ENCODE results near the gene C3orf52. TPM values are rescaled to one million over a fixed set of nuclear protein-coding genes. Genes with fewer than 3 reads are reported as not detected.

The C3orf52 gene
- polyA plus RNA-seq, 1 donor from 2014 or later = 0.21 TPM

DNA sequence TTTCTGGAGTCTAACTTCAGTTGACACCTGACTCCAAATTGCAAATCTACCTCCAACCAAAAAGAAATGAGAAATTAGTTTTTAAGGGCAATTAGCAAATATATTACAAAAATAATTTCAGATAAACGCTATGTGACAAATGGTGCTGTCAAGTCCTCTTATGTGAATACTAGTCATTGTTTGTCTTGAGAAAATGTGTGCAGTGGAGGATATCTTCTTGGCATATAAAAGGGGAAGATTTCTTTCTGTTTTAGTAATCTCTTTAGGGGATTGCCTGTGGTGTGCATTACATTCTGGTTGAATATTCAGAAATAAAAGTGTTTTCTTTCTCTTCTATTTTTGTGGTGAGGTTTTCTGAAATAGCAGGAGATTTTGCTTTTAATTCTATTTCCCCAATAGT is 49.9 kb downstream of the C3orf52 start:
- H3K4me3 ChIP-seq (ENCODE audit: low read length) = no peak overlapping the region
- H2AFZ ChIP-seq (ENCODE audit: low read depth, low read length) = no peak overlapping the region
- no peak overlapping the region for H3K9ac ChIP-seq (ENCODE audit: low read length)
- H3K9me2 ChIP-seq (ENCODE audit: insufficient read depth, low read length) = no peaks in the 10 kb centered on the region
- H3F3A ChIP-seq (ENCODE audit: insufficient read depth, low read length, poor library complexity, severe bottlenecking) = no peaks in the 10 kb centered on the region
- no peak overlapping the region for H3K4me2 ChIP-seq (ENCODE audit: low read length)
- H4K20me1 ChIP-seq (ENCODE audit: insufficient read depth) = no peaks in the 10 kb centered on the region
- H3K9me3 ChIP-seq (ENCODE audit: low read length) = no peaks in the 10 kb centered on the region
- no peaks in the 10 kb centered on the region for H3K36me3 ChIP-seq (ENCODE audit: insufficient read depth, low read length)
- no peak overlapping the region for H3K27ac ChIP-seq (ENCODE audit: low read length)
- no peaks in the 10 kb centered on the region for H3K27me3 ChIP-seq (ENCODE audit: insufficient read depth, low read depth, low read length)
- TF ChIP-seq, protein P1, sequence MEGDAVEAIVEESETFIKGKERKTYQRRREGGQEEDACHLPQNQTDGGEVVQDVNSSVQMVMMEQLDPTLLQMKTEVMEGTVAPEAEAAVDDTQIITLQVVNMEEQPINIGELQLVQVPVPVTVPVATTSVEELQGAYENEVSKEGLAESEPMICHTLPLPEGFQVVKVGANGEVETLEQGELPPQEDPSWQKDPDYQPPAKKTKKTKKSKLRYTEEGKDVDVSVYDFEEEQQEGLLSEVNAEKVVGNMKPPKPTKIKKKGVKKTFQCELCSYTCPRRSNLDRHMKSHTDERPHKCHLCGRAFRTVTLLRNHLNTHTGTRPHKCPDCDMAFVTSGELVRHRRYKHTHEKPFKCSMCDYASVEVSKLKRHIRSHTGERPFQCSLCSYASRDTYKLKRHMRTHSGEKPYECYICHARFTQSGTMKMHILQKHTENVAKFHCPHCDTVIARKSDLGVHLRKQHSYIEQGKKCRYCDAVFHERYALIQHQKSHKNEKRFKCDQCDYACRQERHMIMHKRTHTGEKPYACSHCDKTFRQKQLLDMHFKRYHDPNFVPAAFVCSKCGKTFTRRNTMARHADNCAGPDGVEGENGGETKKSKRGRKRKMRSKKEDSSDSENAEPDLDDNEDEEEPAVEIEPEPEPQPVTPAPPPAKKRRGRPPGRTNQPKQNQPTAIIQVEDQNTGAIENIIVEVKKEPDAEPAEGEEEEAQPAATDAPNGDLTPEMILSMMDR (IDR thresholded peaks at IDR 0.05; ENCODE audit: poor library complexity, severe bottlenecking) = no peak
- no peak for TF ChIP-seq REST (IDR thresholded peaks at IDR 0.05; ENCODE audit: borderline replicate concordance)
- no peak for TF ChIP-seq EZH2 (IDR thresholded peaks at IDR 0.05; ENCODE audit: borderline replicate concordance, insufficient read depth, low read length, poor library complexity, severe bottlenecking)
- TF ChIP-seq POLR2AphosphoS5 (IDR thresholded peaks at IDR 0.05) = no peak
- TF ChIP-seq RAD21 (conservative IDR thresholded peaks at IDR 0.05) = no peak
- TF ChIP-seq MXI1 (conservative IDR thresholded peaks at IDR 0.05; ENCODE audit: poor library complexity, severe bottlenecking) = no peak
- TF ChIP-seq SMC3 (conservative IDR thresholded peaks at IDR 0.05; ENCODE audit: poor library complexity) = no peak
- no peak for TF ChIP-seq TAF1 (IDR thresholded peaks at IDR 0.05; ENCODE audit: low read depth)
- TF ChIP-seq EP300 (conservative IDR thresholded peaks at IDR 0.05; ENCODE audit: poor library complexity, severe bottlenecking) = no peak
- H3K79me2 ChIP-seq (replicated peaks; ENCODE audit: insufficient read depth, low read length) = no peaks in the 10 kb centered on the region

- TF ChIP-seq SMC3 (conservative IDR thresholded peaks at IDR 0.05; ENCODE audit: poor library complexity) (peak; percentile 83), RAD21 (conservative IDR thresholded peaks at IDR 0.05) (peak; percentile 85), MXI1 (conservative IDR thresholded peaks at IDR 0.05; ENCODE audit: poor library complexity, severe bottlenecking) (no peak)
- TF ChIP-seq, protein P1 (IDR thresholded peaks at IDR 0.05; ENCODE audit: poor library complexity, severe bottlenecking) = peak; percentile 87
- no peaks in the 10 kb centered on the region for H4K20me1 ChIP-seq (ENCODE audit: insufficient read depth)
- no peaks in the 10 kb centered on the region for H3K9me3 ChIP-seq (ENCODE audit: low read length)
- no peaks in the 10 kb centered on the region for H3F3A ChIP-seq (ENCODE audit: insufficient read depth, low read length, poor library complexity, severe bottlenecking)
- H3K27me3 ChIP-seq (ENCODE audit: insufficient read depth, low read depth, low read length) = no peaks in the 10 kb centered on the region
- H3K9ac ChIP-seq (ENCODE audit: low read length) = no peak overlapping the region
- H3K4me3 ChIP-seq (ENCODE audit: low read length) = no peak overlapping the region
- no peaks in the 10 kb centered on the region for H3K9me2 ChIP-seq (ENCODE audit: insufficient read depth, low read length)
- H3K4me2 ChIP-seq (ENCODE audit: low read length) = no peak overlapping the region
- H3K36me3 ChIP-seq (ENCODE audit: insufficient read depth, low read length) = no peaks in the 10 kb centered on the region
- peak overlapping the region; percentile 2 for H2AFZ ChIP-seq (ENCODE audit: low read depth, low read length)
- H3K27ac ChIP-seq (ENCODE audit: low read length) = no peak overlapping the region
- no peaks in the 10 kb centered on the region for H3K79me2 ChIP-seq (replicated peaks; ENCODE audit: insufficient read depth, low read length)
Measured at GRCh38 chr3:112136959-112137693, 50.9 kb downstream of the C3orf52 start.
